HG03575 (cell line): Measurements from ENCODE around the gene PITPNM3.

ENCODE experiments used
- ATAC-seq: cut with Tn5 transposase; IDR thresholded peaks from one replicate; pipeline ENCODE4 v1.9.1; 2021; ENCODE audit not compliant: unreplicated experiment, insufficient number of reproducible peaks, low FRiP score; ENCODE audit errors: extremely low read depth

The PITPNM3 gene

DNA sequence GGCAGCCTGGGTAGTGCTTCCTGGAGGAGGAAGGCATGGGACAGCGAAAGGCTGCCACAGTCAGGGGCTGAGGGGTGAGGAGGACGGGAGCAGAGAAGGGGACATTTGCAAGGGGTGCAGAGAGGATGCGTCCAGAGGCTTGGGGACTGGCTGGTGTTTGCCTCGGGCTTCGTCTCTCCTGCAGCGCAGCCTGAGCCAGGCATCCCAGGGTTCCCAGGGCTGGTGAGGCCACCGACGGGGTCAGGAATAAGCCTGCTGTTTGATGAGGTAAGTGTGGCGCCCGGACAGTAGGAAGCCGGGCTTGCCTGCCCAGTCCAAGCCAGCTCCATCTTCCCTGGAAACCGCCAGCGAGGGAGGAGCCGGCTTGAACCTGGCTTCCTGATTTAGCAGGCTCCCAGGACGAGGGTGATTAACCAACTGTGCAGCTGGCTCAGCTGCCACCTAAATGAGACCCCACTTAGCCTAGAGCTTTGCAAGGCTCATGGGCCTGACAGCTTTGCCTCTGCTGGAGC is 47.8 kb downstream of the PITPNM3 start:
- no peak for ATAC-seq

DNA sequence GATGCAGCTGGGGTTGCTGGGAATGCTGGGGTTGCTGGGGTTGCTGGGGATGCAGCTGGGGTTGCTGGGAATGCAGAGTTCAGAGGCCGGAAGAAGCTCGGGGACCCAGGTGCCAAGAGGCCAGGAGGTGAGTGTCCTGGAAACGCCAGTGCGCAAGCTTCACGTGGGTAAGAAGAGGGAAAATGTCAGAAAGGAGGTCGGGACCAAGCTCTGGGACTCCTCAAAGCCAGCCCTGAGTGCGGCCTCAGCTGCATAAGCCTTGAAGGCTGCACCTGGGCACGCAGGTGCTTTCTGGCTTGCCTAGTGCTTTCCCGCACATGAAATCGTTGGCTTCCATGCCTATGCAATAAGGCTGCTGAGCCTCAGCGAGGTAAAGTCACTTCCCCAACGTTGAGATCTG is 48.3 kb downstream of the PITPNM3 start:
- ATAC-seq = no peak

DNA sequence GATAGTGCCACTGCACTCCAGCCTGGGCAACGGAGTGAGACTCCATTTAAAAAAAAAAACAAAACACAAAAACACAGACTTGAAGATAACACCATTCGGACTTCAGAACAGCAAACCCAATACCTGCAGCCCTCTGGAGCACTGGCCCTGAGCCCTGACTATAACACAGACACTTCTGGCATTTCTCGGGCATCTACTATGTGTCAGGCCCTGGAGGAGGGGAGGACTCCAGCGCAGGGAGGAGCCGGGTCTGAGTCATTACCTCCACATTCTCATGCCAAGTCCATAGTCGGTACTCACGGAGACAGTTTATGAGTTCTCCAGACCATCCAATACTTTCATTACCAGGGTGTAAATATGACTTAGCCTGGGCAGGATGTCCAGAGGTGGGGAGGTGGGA is 48.8 kb downstream of the PITPNM3 start:
- no peak for ATAC-seq

DNA sequence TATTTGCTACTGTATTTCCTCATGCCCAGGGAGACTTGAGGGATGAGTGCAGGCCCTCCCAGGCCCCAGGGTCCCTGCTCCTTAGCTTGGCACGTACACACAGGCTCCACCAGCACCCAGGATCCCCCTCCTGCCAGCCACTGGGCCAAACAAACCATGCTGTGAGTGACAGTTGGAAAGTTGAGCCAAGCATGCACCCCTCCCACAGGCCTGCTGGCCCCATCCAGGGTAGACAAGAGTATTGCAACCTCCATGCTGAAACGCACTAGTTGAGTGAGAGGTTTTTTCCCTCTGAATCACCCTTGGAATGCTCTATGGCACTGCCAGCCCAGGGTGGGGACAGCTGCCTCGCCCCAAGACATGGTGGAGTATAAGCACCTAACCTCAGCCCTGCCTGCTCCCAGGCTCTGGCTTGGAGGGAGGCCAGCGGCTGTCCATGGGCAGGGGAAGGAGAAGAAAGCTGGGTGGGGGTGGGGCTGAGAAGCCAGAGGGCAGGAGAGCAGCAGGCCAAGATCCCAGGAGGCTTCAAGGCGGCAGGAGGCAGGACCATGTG is 49.6 kb downstream of the PITPNM3 start:
- no peak for ATAC-seq

DNA sequence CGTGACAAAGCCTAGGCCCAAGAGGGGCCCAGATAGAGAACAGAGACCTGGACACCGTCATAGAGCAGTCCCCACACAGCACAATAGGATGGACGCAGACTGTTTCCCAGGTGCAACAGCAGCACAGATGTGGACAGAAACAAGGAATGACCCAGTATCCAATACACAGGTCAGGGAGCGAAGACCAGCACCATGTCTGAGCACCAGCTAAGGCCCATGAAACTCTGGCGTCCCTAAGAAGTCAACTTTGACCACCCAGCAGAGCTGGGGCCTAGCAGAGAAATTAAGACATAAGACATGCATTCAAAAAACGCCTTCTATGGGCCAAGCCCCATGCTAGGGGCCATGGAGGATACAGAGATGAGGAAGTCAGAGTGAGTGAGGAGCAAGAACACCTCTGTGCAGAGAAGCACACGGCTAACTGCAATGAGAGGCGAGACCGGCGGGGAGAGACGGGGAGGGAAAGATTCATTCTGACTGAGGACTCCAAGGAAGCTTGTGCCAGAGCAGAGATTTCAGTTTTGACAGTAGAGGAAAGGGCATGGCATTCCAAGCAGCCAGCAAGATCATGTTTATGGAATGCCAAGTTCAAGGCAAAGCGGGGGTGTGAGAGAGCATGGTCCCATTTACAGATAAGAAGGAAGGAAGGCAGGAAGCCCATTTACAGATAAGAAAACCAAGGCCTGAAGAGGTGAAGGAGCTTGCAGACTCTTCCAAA is 50.8 kb downstream of the PITPNM3 start:
- ATAC-seq = no peak

DNA sequence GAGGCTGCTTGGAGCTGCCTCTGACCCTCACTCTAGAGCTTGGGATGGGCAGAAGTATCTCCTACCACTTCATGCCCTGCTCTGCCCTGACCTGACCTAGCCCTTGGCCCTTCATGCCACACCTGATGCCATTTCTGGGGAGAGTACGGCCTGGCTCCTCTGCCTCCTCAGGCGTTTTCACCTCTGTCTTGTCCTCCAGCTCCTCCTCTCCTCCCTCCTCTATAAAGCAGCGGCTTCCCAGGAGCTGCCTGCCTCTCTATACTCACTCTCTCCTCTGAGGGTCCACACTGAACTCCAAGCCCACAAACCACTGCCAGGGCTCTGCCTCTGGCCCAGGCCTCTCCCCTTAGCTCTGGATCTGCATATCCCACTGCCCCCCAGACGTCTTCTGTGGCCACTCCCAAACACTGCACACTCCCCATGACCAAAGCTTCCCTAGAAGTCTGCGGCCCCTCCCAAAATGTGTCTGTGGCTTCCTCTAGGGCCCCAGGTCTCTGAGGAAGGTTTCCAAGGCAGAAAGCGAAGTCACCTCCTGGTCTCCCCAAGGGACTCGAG is 52.6 kb downstream of the PITPNM3 start:
- no peak for ATAC-seq

DNA sequence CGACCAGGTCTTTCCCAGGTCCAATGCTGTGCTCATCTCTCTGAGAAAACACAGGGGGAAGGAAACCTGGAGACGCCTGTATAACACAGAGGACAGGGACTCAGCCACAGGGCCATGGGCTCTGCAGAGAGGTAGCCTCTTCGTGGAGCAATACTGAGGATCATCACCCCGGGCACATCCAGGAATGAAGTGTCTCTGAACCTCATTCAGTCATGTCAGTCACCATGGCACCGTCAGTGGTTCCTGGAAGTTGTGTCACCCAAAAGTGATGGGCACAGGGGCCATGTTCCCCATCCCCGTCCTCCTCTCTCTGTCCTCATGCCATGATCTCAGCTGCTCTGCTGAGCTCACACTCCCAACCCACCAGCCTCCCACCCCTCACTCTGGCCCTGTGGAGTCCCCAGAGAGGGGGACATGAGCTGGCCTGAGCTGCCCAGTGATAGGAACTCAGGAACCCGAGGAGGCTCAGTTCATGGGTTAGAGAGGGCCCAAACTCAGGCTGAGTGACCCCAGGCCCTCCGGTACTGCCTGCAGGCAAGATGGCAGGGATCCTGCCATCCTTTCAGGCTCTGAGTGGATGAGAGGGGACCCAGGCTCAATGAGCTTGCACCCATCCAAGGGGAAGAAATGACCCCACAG is 53.4 kb downstream of the PITPNM3 start:
- ATAC-seq = no peak

DNA sequence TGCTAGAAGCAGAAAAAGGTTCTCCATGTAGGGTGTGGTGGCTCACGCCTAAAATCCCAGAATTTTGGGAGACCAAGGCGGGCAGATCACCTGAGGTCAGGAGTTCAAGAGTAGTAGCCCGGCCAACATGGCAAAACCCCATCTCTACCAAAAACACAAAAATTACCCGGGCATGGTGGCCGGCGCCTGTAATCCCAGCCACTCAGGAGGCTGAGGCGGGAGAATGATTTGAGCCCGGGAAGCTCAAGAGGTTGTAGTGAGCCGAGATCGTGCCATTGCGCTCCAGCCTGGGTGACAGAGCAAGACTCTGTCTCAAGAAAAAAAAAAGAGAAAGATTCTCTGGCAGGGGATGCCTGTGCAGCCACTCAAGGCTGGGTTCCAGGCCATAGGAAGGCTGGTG is 54.2 kb downstream of the PITPNM3 start:
- ATAC-seq = no peak

DNA sequence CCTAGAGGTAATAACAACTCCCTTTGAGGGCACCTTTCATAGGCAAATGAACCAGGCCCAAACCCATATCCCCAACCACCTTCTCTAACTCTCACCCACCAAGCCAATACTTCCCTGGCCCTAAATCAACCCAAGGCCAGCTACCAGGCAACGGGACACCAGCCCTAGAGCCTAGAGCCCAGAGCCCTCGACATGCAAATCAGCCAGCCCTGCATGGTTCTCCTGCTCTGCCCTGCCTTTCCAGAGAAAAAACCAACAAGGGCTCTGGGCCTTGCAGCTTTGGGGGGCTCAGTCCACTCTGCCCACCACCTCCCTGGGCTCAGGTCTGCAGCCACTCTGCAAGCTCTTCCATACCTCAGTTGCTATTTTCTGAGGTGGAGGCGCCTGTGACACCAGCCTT is 55.0 kb downstream of the PITPNM3 start:
- ATAC-seq = no peak

DNA sequence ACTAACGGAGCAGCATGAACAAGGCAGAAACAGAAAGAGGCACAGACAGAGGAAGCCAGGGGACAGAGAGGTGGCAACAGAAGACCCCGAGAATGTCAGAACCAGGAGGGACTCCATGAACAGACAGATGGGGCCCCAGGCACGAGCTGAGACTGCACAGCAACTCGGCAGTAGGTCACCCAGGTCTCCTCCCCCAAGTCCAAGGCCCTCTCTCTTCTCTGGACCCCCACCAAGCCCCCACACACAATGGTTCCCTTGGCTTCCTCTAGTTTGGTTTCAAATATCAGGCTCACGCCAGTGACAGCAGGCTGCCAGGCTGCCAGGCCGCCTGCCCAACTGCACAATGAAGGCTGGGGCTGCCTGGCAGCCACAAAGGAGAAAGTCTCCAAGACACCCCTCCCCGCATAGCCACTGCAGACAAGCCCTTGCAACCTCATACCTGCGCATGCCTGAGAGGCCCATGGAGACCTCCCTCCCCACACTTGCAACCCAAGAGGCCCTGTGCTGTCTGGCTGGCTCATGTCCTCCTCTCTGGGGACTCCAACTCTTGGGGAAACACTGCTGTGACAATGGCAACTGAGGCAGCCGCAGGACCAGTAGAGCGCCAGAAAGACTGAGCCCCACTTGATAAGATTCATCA is 57.3 kb downstream of the PITPNM3 start:
- ATAC-seq = no peak

DNA sequence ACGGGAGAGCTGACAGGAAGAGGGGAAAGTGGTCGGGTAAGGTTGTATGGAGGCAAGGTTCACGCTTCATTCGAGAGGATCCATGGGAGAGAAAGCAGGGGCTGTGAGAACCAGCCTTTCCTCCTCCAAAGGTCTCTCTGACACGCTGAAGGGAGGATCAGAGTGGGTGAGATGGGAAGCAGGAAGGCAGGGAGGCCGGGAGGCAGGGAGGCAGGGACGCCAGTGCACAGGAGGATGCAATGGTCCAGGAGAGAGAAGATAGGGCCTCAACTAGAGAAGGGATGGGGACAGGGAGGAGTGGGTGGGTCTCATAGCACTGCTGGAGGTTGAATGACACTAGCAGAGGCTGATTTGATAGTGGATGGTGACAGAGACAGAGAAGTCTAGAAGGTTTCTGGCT is 58.0 kb downstream of the PITPNM3 start:
- no peak for ATAC-seq

DNA sequence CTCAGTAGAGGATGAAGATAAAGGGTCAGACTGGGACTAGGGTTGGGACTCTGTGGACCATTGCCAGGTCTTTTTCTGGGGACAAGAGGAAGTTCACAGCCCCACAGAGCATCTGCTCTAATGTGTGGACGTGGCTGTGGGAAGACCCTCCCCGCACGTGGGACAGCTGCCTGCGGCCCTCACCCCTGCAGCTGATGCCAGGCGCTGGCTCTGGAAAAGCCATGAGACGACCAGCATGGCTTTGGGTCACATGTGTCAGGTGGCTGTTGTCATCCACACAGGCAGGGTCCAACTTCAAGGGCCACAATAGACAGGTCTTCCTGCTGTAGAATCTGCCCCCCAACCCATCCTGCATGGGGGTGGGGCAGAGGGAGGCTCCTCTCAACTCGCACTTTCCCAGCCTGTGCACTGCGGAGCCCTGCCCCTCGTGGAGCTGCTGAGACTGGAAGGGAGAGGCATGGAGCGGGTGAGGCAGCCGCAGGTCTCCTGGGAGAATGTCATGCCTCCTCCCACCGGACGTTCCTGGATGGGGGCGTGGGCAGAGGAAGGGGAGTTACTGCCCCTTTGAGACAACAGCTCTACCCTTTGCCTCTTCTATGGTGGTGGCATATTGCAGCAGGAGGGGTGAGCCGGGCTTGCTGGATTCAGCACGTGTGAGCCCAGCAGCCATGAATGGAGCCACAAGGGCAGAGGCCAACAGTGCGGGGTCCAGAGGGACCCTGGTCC is 58.7 kb downstream of the PITPNM3 start:
- ATAC-seq = no peak

DNA sequence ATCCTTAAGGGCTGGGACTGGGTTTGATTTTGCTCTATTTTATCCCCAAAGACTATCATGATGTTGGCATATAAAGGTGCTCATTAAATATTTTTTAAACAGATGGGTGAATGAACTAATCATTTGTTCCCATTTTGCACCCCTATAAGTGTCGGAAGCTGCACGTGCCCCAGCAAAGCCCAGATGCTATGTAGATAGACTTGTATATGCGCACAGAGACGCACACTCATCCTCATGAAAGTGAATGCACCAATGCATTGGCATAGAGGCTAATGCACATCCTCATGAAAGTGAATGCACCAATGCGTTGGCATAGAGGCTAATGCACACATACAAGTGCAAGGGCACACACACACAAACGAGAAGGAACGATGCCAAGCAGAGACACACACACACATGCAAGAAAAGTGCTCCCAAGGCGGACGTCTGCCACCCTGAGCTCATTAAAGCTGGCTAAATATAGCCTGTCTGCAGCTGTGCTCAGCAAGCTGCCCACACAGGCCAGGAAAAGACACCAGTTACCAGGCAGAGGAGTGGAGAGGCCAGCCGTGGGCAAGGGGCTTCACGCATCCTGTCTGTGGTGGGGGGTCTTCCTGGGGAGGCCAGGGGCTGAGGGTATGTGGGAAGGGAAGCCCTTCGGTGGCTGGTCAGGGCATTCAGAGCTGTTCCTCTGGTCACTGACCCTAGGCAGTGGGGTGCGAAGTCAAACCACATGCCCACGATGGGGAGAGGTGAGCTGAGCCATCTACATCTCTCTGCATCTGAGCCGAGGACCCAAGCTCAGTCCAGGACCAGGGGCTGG is 59.5 kb downstream of the PITPNM3 start:
- no peak for ATAC-seq

DNA sequence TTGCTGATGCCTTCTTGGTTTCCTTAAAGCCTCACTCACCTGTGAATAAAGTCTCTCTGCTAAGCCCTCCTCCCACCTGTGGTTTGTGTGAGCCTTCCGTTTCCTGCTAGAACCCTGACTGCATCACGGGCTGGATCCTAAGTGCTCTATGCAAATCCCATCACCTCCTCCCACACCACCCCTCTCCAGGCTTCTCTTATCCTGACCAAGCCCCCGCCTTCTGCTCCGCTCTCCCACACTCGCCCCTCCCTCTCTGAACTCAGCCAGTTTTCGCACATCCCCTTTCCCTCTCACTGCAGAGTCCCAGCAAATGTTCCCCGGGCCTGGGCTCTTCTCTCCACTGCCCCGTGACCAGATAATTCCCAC is 60.3 kb downstream of the PITPNM3 start:
- ATAC-seq = no peak

DNA sequence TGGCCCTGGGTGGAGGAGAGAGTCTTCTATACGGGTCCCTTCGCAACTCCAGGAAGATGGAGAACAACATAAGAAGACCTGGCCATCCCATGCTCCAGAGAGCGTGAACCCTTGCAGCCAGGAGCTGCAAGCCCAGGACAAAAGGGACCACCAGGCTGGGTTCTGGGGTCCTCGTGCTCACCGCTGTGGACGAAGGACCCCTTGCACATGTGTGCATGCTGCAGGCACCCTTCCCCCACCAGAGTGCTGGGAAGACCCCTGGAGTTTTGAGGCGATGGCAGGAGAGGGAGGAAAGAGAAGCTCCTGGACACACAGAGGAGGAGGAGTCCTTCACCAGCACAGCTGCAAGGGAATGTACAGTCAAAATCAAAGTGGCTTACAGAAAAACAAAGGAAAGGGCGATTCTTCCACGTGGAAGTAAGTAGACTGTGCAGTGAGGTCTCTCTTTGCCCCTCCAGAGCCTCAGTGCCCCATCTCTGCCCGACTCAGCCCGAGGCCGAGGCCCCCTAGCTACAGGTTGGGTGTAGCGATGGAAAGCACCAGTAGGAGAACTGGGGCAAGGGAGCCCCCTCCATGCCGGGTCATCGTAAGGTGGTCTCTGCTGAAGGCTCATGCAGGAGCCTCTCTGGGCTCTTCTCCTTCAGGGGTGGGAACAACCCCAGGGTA is 60.8 kb downstream of the PITPNM3 start:
- ATAC-seq = no peak

DNA sequence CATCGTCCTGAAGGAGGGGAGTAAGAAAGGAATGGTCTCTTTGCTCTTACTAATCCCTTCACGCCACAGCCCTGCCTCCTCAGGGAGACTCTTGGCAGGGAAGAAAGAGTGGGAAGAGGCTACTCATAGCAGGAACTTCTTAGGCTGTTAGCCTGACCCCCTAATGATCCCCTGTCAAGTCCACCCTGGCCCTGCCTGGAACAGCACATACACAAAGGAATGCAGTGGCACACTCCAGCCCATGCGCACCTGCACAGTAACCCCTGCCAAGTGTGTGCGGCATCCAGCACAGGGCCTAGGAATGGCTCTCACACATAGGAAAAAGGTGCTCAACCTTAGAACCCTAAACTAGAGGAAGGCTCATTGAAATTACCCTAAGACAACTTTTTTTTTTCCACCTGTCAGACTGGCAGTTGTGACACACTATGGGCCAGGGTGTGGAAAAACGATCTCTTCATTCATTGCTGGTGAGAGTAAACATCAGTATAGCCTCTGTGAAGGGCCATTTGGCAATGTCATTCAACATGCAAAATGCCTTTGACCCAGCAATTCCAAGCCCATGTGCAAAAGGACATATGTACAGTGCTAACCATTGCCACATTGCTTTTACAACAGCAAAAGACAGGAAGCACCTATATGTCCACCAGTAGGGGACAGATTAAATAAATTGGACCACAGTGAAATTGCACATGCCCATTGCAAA is 62.0 kb downstream of the PITPNM3 start:
- ATAC-seq = no peak

DNA sequence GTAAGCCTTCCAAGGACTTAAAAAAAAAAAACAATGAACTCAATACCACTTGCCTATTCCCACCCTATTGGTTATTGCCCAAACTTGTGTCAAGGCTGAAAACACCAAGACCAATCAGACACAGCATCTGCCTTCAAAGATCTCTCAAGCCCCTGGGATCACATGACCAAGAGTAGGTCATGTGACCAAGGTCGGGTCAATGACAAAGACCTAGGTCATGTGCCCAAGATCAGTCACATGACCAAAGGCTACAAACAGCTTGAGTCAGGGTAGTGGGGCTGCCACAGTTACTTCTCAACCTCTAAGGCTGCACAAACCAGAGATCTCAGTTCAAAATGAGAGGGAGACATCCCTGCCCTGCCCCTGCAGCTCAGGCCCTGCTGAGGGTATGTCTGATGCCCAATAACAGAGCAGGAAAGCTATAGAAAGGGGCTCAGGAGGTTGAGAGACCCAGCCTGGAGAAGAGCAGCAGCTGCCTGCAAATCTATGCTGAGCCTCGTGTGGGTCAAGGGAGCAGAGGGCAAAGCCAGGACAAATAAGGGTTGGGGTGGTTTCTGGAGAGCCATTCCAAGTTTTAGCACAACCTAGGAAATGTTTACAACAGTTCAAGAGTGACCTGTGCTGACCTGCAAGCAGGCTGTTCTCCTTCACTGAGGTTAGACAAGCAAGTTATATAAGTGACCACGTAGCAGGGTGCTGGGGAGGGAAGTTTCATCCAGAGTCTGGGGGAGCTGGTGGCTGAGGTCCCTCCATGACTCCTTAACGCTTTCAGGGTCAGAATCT is 63.3 kb downstream of the PITPNM3 start:
- ATAC-seq = no peak
